HG02642 (cell line): ENCODE data around the gene CD81.

Experiments
- ATAC-seq: cut with Tn5 transposase; IDR thresholded peaks from one replicate; pipeline ENCODE4 v1.9.1; 2021; ENCODE audit warnings: mild to moderate bottlenecking; ENCODE audit not compliant: unreplicated experiment, poor library complexity

Gene CD81

DNA sequence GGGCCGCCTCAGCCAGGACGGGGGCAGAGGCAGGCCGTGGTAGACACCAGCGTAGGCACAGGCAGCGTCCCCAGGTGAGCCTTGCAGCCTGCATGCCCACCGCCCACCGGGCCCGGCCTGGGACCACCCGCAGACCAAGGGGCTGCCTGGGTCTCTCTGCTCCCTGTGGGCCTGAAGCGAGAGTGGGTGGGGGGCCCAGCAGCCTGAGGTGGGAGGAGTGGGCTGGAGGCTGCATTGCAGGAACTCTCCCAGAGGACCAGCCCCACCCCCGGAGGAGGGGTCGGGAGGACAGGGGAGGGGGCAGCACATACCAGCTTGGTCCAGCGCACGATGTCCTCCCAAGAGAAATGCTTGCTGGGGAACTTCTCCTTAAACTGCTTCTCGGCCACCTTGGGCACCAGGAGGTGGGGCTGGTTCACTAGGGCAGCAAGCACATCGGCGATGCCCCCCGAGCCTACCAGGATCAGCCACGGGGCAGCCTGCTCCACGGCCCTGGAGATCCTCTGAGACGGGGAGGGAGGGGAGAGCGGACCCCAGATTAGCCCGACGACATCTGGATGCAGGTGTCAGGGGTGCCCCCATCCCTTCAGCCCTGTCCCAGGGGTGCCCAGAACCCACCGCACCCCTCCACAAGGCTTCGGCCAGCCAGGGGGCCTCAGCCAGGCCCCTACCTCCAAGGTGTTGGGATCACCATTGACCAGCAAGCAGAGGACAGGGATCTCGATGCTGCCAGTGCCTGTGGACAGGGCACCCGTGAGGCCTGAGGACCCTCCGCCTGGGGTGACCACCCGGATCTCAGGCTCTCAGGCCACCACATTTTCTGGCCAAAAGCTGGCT, 41.0 kb downstream of the CD81 start:
- ATAC-seq: no peak

DNA sequence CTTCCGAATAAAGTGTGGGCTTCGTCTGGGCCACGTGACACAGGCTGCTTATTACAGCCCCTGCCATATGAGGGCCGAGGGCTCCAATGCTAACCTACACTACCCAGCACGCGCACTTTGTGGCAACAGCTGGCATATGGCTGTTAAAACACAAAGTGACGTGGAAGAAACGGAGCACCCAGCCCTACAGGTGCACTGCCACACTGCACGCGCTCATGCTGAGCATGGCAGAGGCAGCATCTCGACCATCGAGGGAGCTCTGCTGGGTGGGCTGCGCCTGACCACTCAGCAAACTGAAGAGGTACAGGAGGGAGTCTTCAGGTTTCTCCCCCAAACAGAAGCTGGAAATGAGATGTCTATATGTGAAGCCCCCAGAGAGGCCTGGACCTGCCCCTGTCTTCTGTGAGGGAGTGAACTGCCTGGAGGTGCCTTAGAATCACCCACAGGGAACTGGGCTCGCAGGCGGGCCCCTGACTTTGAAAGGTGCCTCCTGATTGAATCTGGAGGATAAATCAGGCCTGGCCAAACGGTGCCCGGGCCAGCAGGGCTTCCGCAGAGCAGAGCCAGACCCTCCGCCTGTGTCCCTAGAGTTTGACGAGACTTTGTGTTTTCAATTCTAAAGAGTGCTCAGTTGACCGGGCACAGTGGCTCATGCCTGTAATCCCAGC, 41.7 kb downstream of the CD81 start:
- no peak for ATAC-seq

DNA sequence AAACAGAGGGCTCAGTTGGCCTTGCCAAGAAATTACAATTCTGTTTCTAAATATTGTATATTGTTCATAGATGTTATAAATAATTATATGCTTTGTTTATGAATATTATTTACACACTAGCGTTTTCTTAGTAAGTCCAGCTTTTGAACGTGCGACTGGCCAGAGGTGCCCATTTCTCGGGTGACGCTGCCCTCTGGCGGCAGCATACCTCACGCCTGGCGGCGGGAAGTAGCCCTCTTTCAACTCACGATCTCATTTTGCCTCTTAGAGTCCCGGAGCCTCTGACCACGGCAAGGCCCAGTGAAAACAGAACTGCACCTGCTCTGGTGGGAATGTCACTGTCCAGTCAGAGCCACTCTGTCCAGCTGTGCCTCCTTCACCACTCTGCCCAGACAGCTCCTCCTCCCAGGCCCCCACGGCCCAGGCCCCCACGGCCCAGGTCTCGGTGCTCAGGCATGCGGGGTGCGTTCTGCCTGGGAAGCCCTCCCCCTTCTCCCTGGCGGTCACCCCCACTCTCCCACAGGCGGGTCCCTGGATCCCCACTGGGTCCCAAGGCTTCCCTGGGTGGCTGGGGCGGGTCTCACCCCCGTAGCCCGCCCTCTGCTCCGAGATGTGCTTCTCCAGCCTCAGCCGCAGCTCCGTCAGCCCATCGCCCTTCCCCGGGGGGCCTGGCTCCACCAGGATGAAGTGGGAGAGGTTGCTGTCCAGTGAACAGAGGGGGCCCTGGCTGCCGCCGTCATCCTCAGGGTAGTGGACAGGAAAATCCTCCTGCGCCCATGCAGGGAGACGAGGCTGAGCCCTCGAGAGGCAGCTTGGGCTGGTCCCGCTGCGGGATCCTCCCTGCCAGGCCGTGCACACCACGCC, 42.8 kb downstream of the CD81 start:
- no peak for ATAC-seq

DNA sequence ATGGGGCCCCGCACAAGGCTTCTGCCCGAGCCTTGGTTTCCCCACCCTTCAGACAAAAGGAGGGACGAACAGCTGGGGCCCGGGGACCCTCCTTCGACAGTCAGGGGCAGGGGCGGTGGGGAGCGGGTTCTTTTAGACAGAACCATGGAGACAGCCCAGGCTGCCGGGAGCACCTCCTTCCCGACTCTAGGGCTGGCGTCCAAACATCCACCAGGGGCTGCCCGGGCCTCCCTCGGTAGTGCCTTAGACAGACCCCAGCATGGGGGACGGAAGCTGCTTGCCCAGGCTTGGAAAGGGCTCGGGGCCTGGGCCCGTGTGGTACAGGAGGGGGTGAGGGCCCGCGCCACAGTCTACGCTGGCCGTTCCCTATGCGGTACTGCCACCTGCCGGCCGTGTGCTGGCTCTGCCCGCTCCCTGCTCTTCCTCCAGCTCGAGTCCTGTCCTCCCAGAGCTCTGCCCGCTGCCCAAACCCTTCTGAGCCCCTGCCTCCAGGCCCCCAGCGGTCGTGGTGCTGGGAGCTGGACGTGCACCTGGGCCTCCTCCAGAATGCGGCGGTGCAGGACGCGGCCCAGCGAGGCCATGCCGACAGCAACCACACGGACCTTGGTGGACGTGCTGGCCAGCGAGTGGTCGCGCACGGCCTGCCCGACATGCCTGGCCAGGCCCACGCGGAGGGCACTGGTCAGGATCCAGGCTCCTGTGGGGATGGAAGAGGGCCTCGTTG, 43.6 kb downstream of the CD81 start:
- ATAC-seq: peak; percentile 65

DNA sequence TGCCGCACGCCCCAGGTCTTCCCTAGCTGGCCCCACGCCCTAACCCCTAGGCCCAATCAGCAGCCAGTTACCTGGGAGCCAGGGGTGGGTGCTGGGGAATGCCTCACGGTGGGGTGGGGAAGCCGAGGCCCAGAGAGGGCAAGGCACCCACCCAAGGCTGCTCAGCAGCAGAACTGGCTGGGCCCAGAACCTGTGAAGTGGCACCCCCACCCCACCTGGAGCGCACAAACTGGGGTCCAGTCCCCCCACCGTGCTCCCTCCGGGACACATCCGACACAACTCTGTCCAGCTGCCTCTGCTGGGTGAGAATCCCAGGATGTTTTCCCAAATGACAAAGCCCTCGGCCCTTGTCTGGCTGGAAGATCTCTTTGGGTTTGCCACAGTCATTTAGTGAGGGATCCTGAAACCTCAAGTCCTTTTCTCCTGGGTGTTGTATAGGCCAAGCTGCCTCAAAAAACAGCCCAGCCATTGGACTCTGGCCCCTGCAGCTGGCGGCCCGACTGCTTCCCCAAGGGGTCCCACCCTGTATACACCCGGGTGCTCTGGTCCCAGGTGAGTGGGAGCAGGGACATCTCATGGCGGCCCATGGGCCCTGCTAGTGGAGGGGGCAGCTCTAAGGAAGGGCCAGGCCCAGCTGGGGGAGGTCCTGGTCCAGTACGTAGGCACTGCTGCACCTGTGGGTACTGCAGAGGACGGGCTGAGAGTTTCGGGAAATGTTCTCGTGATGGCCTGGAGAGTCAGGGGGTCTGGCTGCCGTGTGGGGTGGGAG, 44.3 kb downstream of the CD81 start:
- ATAC-seq: no peak

DNA sequence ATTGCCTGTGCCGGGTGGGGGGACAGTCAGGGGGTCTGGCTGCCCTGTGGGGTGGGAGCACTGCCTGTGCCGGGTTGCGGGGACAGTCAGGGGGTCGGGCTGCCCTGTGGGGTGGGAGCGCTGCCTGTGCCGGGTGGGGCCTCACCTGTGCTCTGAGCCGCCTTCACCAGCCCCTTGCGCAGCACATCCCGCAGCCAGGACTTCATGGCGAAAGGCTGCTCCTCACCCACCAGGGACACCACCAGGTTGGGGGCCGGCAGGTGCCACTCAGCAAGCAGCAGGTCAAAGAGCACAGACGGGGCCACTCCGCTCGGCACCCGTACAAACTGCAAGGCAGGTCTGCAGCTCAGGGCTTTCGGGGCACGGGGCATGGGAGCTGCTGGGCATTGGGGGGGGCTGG, 44.9 kb downstream of the CD81 start:
- ATAC-seq: no peak

DNA sequence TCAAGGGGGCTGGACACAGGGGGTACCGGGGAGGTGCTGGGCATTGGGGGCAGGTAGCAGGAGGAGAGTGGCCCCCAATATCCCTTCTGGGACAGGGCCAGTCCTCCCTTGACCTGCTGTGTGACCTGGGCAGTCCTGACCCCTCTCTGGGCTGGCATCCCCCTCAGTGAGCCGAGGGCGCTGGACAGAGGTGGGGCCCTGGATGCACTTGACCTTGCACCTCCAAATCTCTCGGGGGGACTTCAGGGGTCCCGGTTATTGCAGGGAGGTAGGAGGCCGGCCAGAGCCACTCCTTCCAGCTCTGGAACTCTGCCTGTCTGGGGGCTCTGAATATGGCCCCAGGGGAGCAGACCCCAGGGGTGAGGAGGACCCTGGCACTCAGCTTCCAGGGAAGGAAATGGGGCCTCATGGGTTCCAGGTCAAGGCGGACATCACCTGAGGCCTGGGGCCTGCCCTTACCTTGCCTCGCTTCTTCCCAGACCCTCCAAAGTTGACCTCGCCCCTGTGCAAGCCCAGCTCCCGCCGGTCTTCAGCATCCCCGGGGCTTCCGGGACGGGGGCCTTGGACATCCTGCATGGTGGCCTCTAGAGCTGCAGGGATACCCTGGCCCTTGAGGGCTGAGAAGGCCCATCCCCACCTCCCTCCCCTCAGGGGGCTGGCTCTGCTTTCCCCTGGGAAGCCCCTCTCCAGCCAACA, 45.5 kb downstream of the CD81 start:
- ATAC-seq: no peak

DNA sequence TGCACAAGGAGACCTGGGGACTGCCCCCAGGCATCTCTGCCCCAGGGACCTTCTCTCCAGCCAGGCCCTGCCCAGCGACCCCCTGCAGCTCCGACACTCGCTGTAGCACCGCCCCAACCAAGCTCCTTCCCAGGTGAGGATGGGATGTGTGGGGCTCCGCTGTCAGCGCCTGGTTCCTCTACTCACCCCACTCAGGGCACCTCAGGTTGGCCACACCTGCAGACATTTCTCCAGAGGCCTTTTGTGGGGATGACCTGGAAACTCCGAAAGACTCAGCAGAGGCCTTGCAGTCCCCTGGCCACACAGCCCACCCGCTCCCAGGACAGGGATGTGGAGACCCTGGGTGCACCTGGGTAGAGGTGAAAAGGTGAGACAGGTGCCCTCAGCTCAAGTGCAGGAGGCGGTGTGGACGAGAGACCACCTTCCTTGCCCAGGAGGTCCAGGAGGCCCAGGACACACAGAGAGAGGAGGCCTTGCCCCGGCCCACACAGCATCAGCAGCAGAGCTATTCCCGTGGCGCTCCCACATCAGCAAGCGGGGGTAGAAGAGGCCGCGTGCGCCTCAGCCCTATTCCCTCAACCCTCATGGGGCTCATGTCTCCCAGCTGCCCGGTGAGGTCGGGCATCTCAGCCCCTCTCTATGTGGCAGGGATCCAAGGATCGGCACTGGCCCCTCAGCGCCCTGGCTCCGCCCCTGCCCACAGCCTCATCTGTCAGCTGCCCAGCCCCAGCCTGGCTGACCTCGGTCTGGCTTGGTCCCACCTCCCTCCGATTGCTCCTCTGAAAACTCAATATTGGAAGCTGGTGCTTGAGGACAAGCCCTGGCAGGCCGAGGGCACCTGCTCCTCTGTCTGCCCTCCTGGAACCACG, 46.3 kb downstream of the CD81 start:
- no peak for ATAC-seq

DNA sequence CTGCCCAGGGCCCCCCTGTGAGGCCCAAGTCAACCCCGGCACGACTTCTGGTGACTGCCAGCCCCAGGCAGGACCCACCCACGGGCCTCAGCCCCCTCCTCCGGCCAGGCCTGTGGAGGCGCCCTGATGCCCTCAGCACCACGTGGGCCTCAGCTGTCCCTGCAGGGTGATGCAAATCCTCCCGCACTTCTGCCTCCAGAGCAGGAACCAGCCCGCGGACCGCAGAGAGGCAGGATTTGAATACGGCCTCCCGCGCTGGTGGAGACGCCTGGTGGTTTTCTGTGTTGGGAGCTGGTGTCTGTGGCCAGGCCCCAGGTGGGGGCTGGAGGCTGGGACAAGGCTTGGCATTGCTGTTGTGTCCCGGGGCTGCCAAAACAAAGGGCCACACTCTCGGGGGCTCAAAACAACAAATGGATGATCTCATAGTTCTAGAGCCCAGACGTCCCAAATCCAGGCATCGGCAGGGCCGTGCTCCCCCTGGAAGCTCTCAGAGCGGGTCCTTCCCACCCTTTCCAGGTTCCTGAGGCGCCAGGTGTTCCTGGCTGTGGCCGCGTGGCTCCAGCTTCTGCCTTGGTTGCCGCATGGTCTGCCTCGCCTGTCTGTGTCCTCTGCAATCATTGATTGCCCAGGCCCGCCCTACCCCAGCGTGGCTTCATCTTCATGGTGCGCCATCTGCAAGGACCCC, 47.8 kb downstream of the CD81 start:
- ATAC-seq: no peak

DNA sequence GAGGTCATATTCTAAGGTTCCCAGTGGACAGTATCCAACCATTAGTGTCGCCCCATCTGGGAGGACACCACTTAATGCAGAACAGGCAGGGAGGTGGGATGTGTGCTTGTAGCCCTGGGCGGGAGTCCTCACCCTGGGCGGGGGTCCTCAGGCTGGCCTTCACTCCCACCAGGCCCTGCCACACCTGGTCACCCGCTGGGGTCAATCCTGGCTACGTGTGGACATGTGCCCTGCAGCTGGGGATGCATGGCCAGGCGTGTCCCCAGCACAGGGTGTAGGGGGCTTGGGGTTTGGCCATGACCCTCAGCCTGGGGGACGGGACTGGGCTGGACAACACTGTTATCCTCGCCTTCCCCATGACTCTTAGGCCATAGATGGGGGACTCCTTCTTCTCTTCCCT, 48.4 kb downstream of the CD81 start:
- no peak for ATAC-seq

DNA sequence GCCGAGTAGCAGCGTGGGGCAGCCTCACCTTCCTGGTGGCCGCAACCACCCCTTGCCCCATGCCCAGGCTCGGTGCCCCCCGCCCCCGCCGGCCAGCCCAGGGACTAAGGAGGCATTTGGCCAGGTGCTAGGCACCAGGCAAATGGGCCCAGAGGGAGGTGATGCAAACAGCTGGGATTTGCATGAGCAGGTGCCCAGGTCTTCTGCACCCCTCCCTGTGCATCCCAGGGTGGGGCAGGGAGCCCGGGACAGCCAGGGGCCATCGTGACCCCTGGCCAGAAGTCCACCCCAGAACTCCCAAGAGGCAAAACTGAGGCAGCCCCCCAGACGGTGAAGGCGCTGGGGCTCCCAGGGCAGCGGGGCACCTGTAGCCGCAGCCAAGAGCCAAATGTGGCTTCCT, 49.1 kb downstream of the CD81 start:
- ATAC-seq: no peak

DNA sequence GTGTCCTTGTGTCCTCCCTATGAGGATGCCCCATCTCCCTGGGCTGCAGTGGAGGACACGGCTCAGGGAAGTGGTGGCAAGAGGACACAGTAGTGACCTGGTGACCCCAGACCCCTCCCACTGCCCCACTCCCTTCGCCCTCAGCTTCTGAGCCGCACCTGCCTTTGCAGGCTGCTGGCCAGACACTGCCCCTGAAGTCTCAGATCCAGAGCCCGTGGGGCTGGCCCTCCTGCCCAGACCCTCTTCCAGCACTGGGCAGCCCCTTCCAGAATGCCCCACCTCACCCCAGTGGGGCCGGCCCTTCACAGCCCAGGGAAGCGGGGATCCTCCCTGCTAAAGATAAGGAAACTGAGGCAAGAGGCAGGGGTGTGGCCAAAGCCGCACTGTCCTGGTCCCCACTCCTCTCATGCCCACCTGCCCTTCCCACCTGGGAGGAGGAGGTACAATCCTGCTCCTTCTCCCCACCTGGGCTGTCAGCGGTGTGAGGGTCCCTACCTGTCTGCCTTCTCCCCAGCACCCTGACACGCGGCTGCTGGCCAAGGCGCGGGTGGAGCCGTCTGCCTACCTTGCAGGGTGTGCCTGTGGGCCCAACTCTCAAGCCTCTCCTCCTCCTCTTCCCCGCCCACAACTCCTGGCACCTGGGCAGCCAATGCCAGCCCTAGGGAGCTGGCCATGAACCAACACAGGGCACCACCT, 49.9 kb downstream of the CD81 start:
- ATAC-seq: no peak

DNA sequence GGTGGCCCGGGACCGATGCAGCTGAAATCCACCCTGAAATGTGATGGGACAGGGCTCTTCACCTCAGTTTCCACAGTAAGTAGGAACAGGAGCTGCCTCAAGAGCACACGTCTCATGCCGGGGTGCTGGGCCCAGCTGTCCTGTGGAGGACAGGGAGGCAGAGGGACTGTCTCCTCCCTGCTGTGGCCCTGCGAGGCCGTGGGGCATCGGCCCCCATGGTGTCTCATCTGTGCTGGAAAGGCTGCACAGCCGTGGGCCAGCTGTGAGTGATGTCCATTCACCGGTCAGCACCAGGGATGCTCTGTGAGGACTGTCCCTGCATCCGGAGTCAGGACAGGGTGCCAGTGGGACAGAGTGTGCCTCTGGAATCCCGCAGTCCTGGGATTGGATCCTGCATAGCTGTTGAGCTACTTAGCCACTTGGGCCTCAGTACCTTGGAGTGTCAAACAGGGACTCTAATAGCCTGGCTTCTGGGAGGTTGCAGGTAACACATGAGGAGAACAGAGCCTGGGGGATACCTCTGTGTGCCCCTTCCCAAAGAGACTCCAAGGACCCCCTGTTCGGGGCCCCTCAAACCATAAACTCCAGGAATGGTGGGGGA, 50.7 kb downstream of the CD81 start:
- no peak for ATAC-seq

DNA sequence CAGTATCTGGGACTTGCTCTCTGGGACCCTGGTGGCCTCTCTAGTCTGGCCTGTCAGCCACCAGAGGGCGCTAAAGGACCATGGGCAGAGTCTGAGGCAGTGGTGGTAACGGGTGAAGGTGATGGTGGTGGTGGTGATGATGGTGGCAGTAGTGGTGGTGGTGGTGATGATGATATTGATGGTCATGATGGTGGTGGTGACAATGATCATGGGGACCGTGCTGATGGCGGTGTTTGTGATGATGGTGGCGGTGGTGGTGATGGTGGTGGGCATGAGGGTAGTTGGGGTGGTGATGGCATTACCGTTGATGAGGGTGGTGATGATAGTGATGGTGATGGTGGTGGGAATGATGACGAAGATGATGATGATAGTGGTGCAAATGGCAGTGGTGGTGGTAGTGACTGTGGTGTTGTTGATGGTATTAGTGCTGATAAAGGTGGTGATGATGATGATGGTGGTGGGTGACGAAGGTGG, 51.2 kb downstream of the CD81 start:
- ATAC-seq: no peak

DNA sequence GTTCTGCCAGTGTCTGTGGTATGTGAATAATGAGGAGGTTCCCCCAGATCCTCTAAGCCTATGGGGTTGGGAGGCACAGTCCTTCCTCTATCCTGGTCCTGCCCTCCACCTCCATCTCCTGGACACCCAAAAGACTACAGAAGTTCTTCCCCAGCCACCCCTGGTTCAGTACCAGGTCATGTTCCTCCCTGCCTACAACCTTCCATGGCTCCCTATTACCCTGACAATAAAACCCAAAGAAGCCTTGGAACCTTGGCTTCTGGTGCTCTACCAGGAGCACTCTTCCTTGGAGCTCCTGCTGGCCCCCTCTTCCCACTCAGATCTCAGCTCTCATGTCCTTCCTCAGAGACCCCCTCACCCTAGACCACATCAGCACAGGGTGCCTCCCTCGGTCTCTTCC, 54.3 kb downstream of the CD81 start:
- ATAC-seq: no peak

DNA sequence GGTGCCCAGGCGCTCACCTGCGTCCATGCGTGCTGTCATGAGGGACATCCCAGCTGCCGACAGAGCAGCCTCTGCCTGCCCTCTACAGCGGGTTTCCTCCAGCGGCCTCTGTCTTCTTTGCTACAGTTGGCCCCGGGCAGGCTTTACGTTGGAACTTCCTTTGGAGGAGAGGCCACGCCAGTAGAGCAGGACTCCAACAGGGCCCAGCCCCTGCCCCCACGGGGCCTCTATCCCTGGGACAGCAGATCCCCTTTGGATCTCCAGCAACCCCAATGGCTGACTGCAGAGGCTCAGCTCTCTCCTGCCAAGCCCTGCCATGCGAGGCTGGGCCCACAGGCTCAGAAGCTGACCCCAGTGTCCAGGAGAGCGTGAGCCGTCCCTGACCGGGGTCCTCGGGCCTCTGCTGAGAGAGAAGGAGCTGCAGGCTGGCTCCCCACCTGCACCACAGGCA, 55.1 kb downstream of the CD81 start:
- ATAC-seq: no peak
